ENCODE measurements around the gene LDLRAD1.
"Not testable (repeated sequence)": the region's sequence is repeated elsewhere in the genome, so short reads cannot be mapped to it uniquely, and the experiment has no call there.

Gene LDLRAD1

GRCh38 chr1:53992085-53992874, 25.7 kb downstream of the LDLRAD1 start:
- no peak for DNase-seq

- DNase-seq = no peak
Observed at GRCh38 chr1:53987880-53988279, 30.1 kb downstream of the LDLRAD1 start.

GRCh38 chr1:53986458-53986857, 31.5 kb downstream of the LDLRAD1 start:
- DNase-seq = no peak

GRCh38 chr1:53984726-53985125, 33.3 kb downstream of the LDLRAD1 start:
- DNase-seq = no peak

GRCh38 chr1:53982763-53983104, 35.3 kb downstream of the LDLRAD1 start:
- no peak for DNase-seq

- DNase-seq = no peak
Observed at GRCh38 chr1:53982034-53982762, 35.8 kb downstream of the LDLRAD1 start.

- DNase-seq = no peak
Observed at GRCh38 chr1:53981220-53981619, 36.8 kb downstream of the LDLRAD1 start.

- no peak for DNase-seq
Observed at GRCh38 chr1:53979712-53980450, 38.1 kb downstream of the LDLRAD1 start.

GRCh38 chr1:53975861-53976260, 42.1 kb downstream of the LDLRAD1 start:
- DNase-seq = no peak

GRCh38 chr1:53971718-53972117, 46.3 kb downstream of the LDLRAD1 start:
- DNase-seq = no peak

- not testable (repeated sequence) for DNase-seq
Observed at GRCh38 chr1:53969323-53969722, 48.7 kb downstream of the LDLRAD1 start.

GRCh38 chr1:53968125-53968513, 49.9 kb downstream of the LDLRAD1 start:
- DNase-seq = no peak

- no peak for DNase-seq
Observed at GRCh38 chr1:53967409-53968124, 50.4 kb downstream of the LDLRAD1 start.

GRCh38 chr1:53966794-53967193, 51.2 kb downstream of the LDLRAD1 start:
- no peak for DNase-seq

- no peak for DNase-seq
Observed at GRCh38 chr1:53964109-53964508, 53.9 kb downstream of the LDLRAD1 start.

- no peak for DNase-seq
Observed at GRCh38 chr1:53963460-53963859, 54.5 kb downstream of the LDLRAD1 start.

GRCh38 chr1:53962395-53962794, 55.6 kb downstream of the LDLRAD1 start:
- no peak for DNase-seq

GRCh38 chr1:53959664-53960250, 58.2 kb downstream of the LDLRAD1 start:
- DNase-seq = no peak

Data from DMS 273 treated with DMSO at 0.1 percent for 48 hours (cell line).